Colonic mucosa (tissue), 4 donors: Measurements from ENCODE around the gene TPCN1. TPM values are rescaled to one million over a fixed set of nuclear protein-coding genes. Genes with fewer than 3 reads are reported as not detected.

Experiments
- DNase-seq: peaks from one replicate; pipeline ENCODE4 v3.0.0-alpha.2; 2020
- H3K27ac ChIP-seq: fragments of 200-600 bp; one replicate; pipeline ENCODE4 v1.8.0; 2021
- H3K27me3 ChIP-seq: fragments of 200-600 bp; one replicate; pipeline ENCODE4 v1.8.0; 2021
- H3K36me3 ChIP-seq: fragments of 200-600 bp; one replicate; pipeline ENCODE4 v1.8.0; 2021
- H3K4me1 ChIP-seq: fragments of 200-600 bp; one replicate; pipeline ENCODE4 v1.8.0; 2021; ENCODE audit warnings: mild to moderate bottlenecking
- H3K4me3 ChIP-seq: fragments of 200-600 bp; one replicate; pipeline ENCODE4 v1.8.0; 2021
- H3K9ac ChIP-seq, 2 donors: one replicate each; pipeline ENCODE4 v1.7.0; 2013; ENCODE audit warnings: control low read depth in 2 of 2, low read depth in 2 of 2, low read length in 2 of 2
- H3K9me3 ChIP-seq: fragments of 200-600 bp; one replicate; pipeline ENCODE4 v1.8.0; 2021
- intact Hi-C: fragments of 100-400 bp; cut with DNase I; formaldehyde crosslinking; loops from one replicate; pipeline ENCODE4 v1.14.1; 2022
- microRNA-seq: library from miRNA; unstranded; fragments of <30 nt; microRNA quantifications from one replicate; pipeline ENCODE4, GENCODE V29; 2019
- total RNA-seq, 2 donors: library from RNA; stranded (reverse); fragmentation: NEBNext Ultra II Directional in 1 of 2; extraction: Animal tissue kit (Norgen Biotek cat#: 25700) in 1 of 2; gene quantifications; one replicate each; pipeline ENCODE4 v1.2.1, GENCODE V29; 2021
- TF ChIP-seq, protein P1 (sequence below): fragments of 200-600 bp; IDR thresholded peaks from one replicate; pipeline ENCODE4 v1.8.0; 2022; ENCODE audit warnings: antibody characterized with exemption, mild to moderate bottlenecking
- donor health status: healthy.
- donor health status: DM: no; HTN: no; CAD: no.
- donor health status: DM: no; HTN: no; CAD: no.

Gene TPCN1
- total RNA-seq, 2 donors from 2014 or later: 55.5 to 85.6 TPM

DNA sequence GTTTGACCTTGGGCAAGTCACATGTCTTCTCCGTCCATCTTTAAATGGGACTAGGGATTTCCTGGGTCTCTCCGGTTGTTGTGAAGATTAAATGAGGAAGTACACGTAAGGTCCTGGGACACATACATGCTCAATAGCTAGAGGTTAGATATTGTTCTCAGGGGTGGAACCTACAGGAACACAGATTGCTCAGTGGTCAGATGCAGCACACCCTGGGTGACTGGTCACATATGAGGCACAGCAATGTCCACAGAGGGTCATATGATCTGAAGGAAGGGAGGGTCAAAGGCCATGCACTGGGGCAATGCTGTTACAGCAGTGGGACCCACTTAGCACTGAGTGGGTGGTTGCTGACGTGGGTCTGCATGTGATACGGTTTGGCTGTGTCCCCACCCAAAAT, 125.1 kb downstream of the TPCN1 start:
- H3K4me1 ChIP-seq: no peaks in the 10 kb centered on the region
- no peak overlapping the region for H3K9ac ChIP-seq
- no peak overlapping the region for H3K4me3 ChIP-seq
- TF ChIP-seq, protein P1, sequence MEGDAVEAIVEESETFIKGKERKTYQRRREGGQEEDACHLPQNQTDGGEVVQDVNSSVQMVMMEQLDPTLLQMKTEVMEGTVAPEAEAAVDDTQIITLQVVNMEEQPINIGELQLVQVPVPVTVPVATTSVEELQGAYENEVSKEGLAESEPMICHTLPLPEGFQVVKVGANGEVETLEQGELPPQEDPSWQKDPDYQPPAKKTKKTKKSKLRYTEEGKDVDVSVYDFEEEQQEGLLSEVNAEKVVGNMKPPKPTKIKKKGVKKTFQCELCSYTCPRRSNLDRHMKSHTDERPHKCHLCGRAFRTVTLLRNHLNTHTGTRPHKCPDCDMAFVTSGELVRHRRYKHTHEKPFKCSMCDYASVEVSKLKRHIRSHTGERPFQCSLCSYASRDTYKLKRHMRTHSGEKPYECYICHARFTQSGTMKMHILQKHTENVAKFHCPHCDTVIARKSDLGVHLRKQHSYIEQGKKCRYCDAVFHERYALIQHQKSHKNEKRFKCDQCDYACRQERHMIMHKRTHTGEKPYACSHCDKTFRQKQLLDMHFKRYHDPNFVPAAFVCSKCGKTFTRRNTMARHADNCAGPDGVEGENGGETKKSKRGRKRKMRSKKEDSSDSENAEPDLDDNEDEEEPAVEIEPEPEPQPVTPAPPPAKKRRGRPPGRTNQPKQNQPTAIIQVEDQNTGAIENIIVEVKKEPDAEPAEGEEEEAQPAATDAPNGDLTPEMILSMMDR: no peak
- DNase-seq: no peak
- H3K9me3 ChIP-seq: no peaks in the 10 kb centered on the region
- no peaks in the 10 kb centered on the region for H3K27me3 ChIP-seq
- H3K27ac ChIP-seq: no peak overlapping the region
- H3K36me3 ChIP-seq: no peaks in the 10 kb centered on the region
- intact Hi-C loops: no loop called here

DNA sequence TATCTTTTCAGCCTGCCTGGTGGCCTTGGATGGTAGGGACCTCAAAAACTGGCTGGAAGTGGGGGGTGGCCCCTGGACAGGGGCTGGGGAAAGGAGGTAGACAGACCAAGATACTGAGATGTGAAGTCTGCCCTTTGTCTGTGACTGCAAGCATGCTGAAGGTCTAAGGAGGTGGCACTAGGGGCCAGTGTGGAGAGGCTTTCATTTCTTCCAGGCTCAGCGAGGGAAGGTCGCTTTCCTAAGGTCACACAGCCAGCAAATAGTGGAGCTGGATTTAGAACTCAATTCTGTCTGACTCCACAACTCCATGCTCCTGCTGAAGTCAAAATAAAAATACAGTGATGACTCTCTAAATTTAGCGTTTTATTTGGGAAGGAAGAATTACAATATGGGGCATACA, 125.8 kb downstream of the TPCN1 start:
- no peak overlapping the region for H3K27ac ChIP-seq
- H3K9ac ChIP-seq: no peak overlapping the region
- H3K27me3 ChIP-seq: no peaks in the 10 kb centered on the region
- intact Hi-C loops: no loop called here
- no peak overlapping the region for H3K4me3 ChIP-seq
- TF ChIP-seq, protein P1: no peak
- no peaks in the 10 kb centered on the region for H3K4me1 ChIP-seq
- no peaks in the 10 kb centered on the region for H3K9me3 ChIP-seq
- DNase-seq: no peak
- H3K36me3 ChIP-seq: no peaks in the 10 kb centered on the region

DNA sequence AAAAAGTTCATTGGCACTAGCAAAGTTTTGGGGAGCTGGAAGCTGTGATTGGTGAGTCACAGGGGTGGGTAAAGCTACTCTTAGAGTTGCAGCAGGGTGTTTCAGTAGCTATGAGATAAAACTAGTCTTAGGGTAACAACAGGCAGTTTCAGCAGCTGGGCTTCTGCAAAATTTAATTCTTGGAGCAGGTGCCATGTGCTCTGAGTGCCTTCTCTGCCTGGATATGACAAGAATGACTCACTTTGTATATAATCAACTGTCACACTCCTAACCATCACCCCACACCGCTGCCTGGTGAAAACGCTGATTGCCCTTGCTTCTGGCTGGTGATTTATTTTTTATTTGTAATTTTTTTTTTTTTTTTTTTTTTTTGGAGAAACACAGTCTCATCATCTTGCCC, 126.6 kb downstream of the TPCN1 start:
- intact Hi-C loops: no loop called here
- Histone ChIP-seq H3K27me3 (no peaks in the 10 kb centered on the region), H3K4me1 (no peaks in the 10 kb centered on the region), H3K36me3 (no peaks in the 10 kb centered on the region), H3K4me3 (no peak overlapping the region), H3K9me3 (no peaks in the 10 kb centered on the region), H3K9ac (no peak overlapping the region), H3K27ac (no peak overlapping the region)
- TF ChIP-seq, protein P1: no peak
- DNase-seq: no peak

Small RNA genes lying within 50 kb of the gene (microRNA-seq; reads per million reads assigned to microRNA genes)
- gene MIR6762: not detected

Other genes starting within 250 kb of the TPCN1 start
- 1 to 10 TPM; 3.0 to 3.2 TPM for gene OAS2, start 242.9 kb upstream of the TPCN1 start, total RNA-seq
- 1 to 10 TPM in 1 of 2 donors, under 1 TPM in 1; 0.82 to 1.3 TPM for gene DTX1, start 164.7 kb upstream of the TPCN1 start, total RNA-seq
- gene RASAL1, start 85.7 kb upstream of the TPCN1 start, total RNA-seq: 10 to 100 TPM in 1 of 2 donors, 1 to 10 TPM in 1; 9.0 to 10.2 TPM
- gene CFAP73, start 71.7 kb upstream of the TPCN1 start, total RNA-seq: under 1 TPM in 1 of 2 donors, not detected in 1; 0.20 TPM
- gene DDX54, start 36.0 kb upstream of the TPCN1 start, total RNA-seq: 10 to 100 TPM; 54.8 to 98.3 TPM
- 10 to 100 TPM; 13.9 to 26.9 TPM for gene RITA1, start 35.7 kb upstream of the TPCN1 start, total RNA-seq
- gene SLC8B1, start 113.6 kb downstream of the TPCN1 start, total RNA-seq: 10 to 100 TPM; 34.3 to 44.1 TPM
- gene PLBD2, start 137.1 kb downstream of the TPCN1 start, total RNA-seq: 10 to 100 TPM; 20.2 to 23.4 TPM
- 1 to 10 TPM; 1.0 to 4.4 TPM for gene SDS, start 182.4 kb downstream of the TPCN1 start, total RNA-seq
- gene SDSL, start 200.9 kb downstream of the TPCN1 start, total RNA-seq: 10 to 100 TPM; 14.2 to 35.2 TPM